ENCODE measurements around the gene ADM5.

DNA sequence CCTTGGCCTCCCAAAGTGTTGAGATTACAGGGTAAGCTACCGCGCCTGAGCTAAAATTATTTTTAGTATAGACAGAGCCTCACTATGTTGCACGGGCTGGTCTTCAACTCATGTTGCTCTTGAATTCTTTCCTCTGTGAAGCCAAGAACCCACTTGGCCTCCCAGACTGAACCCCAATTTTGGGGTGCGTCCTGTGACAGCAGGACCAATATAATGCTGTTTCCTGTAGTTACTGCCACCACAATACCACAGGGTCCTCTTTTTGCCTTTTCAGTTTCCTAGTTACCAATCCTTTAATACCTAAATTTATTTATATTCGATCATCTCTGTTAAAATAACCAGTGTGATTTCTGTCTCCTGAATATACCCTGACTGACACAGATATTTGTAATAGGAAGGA is 40.8 kb downstream of the ADM5 start:
- TF ChIP-seq, protein P1, sequence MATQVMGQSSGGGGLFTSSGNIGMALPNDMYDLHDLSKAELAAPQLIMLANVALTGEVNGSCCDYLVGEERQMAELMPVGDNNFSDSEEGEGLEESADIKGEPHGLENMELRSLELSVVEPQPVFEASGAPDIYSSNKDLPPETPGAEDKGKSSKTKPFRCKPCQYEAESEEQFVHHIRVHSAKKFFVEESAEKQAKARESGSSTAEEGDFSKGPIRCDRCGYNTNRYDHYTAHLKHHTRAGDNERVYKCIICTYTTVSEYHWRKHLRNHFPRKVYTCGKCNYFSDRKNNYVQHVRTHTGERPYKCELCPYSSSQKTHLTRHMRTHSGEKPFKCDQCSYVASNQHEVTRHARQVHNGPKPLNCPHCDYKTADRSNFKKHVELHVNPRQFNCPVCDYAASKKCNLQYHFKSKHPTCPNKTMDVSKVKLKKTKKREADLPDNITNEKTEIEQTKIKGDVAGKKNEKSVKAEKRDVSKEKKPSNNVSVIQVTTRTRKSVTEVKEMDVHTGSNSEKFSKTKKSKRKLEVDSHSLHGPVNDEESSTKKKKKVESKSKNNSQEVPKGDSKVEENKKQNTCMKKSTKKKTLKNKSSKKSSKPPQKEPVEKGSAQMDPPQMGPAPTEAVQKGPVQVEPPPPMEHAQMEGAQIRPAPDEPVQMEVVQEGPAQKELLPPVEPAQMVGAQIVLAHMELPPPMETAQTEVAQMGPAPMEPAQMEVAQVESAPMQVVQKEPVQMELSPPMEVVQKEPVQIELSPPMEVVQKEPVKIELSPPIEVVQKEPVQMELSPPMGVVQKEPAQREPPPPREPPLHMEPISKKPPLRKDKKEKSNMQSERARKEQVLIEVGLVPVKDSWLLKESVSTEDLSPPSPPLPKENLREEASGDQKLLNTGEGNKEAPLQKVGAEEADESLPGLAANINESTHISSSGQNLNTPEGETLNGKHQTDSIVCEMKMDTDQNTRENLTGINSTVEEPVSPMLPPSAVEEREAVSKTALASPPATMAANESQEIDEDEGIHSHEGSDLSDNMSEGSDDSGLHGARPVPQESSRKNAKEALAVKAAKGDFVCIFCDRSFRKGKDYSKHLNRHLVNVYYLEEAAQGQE (IDR thresholded peaks at IDR 0.05; ENCODE audit: insufficient read depth in 1 of 2, low read depth in 2 of 2, low read length in 1 of 2) = no peak
- TF ChIP-seq, protein P2, sequence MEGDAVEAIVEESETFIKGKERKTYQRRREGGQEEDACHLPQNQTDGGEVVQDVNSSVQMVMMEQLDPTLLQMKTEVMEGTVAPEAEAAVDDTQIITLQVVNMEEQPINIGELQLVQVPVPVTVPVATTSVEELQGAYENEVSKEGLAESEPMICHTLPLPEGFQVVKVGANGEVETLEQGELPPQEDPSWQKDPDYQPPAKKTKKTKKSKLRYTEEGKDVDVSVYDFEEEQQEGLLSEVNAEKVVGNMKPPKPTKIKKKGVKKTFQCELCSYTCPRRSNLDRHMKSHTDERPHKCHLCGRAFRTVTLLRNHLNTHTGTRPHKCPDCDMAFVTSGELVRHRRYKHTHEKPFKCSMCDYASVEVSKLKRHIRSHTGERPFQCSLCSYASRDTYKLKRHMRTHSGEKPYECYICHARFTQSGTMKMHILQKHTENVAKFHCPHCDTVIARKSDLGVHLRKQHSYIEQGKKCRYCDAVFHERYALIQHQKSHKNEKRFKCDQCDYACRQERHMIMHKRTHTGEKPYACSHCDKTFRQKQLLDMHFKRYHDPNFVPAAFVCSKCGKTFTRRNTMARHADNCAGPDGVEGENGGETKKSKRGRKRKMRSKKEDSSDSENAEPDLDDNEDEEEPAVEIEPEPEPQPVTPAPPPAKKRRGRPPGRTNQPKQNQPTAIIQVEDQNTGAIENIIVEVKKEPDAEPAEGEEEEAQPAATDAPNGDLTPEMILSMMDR (IDR thresholded peaks at IDR 0.05) = no peak
- TF ChIP-seq POLR2AphosphoS5 (IDR thresholded peaks at IDR 0.05; ENCODE audit: low read depth, low read length) (no peak), SIN3A (IDR thresholded peaks at IDR 0.05; ENCODE audit: borderline replicate concordance, insufficient read depth, low read depth, low read length) (no peak)

Measured in Panc1 (cell line).